IMR-90 (cell line): ENCODE results near the gene MAML3. TPM values are rescaled to one million over a fixed set of nuclear protein-coding genes. Genes with fewer than 3 reads are reported as not detected.

Experiments
- ATAC-seq: fragments of 200-7000 bp; cut with Tn5 transposase; 2 replicates; pipeline ENCODE4 v1.9.1; 2020; ENCODE audit warnings: low read depth, mild to moderate bottlenecking, moderate library complexity
- BruUV-seq: library from RNA; stranded (reverse); fragments of 400-500 nt; replicated peaks from 2 replicates; lab custom pipeline; 2021; lab: Mats Ljungman, UMichigan
- CTCF ChIA-PET: fragments of 300-600 bp; formaldehyde crosslinking; extraction: SDS; loops from one replicate; lab custom pipeline; 2021; ENCODE audit warnings: antibody characterized with exemption; lab: Yijun Ruan, JAX
- POLR2A ChIA-PET: fragments of 300-600 bp; sonication (Branson Sonifier 250); formaldehyde crosslinking; loops from one replicate; lab custom pipeline; 2022; ENCODE audit warnings: antibody characterized with exemption; ENCODE audit not compliant: unreplicated experiment; lab: Charles Lee
- DNase-seq: peaks from one replicate; pipeline ENCODE4 v3.0.0; 2013
- H2AFZ ChIP-seq: replicated peaks from 2 replicates; pipeline ENCODE3; 2013; ENCODE audit warnings: low read length, mild to moderate bottlenecking; ENCODE audit not compliant: poor library complexity
- H2AK5ac ChIP-seq: 2 replicates; pipeline ENCODE4 v1.6.1; 2013; ENCODE audit warnings: low read depth, low read length, inconsistent platforms
- H2AK9ac ChIP-seq: replicated peaks from 2 replicates; pipeline ENCODE3; 2013; ENCODE audit warnings: mild to moderate bottlenecking, low read depth, low read length, moderate library complexity; ENCODE audit not compliant: poor library complexity
- H2BK120ac ChIP-seq: 2 replicates; pipeline ENCODE4 v1.6.1; 2013; ENCODE audit warnings: low read depth, low read length, inconsistent platforms
- H2BK15ac ChIP-seq: 3 replicates; pipeline ENCODE4 v1.6.1; 2013; ENCODE audit warnings: low read depth, low read length, inconsistent platforms
- H2BK20ac ChIP-seq: 2 replicates; pipeline ENCODE4 v1.6.1; 2013; ENCODE audit warnings: low read depth, mild to moderate bottlenecking, inconsistent platforms, low read length, moderate library complexity
- H2BK5ac ChIP-seq: 2 replicates; pipeline ENCODE4 v1.6.1; 2013; ENCODE audit warnings: mild to moderate bottlenecking, low read depth, low read length, inconsistent platforms; ENCODE audit not compliant: poor library complexity, severe bottlenecking
- H3K14ac ChIP-seq: replicated peaks from 2 replicates; pipeline ENCODE4 v1.6.1; 2013; ENCODE audit warnings: low read depth, low read length, inconsistent platforms
- H3K18ac ChIP-seq: 2 replicates; pipeline ENCODE4 v1.6.1; 2013; ENCODE audit warnings: low read depth, low read length, control low read depth
- H3K23ac ChIP-seq: 2 replicates; pipeline ENCODE4 v1.6.1; 2013; ENCODE audit warnings: low read depth, low read length, inconsistent platforms
- H3K27ac ChIP-seq: 2 replicates; pipeline ENCODE4 v1.5.1; 2013; ENCODE audit warnings: mild to moderate bottlenecking, control low read depth, low read length; ENCODE audit not compliant: insufficient read depth
- H3K27me3 ChIP-seq: 2 replicates; pipeline ENCODE4 v1.6.1; 2013; ENCODE audit warnings: low read length; ENCODE audit not compliant: control insufficient read depth, insufficient read depth
- H3K36me3 ChIP-seq: 2 replicates; pipeline ENCODE4 v1.6.1; 2013; ENCODE audit warnings: low read length, mixed read lengths; ENCODE audit not compliant: control insufficient read depth, insufficient read depth
- H3K4ac ChIP-seq: 2 replicates; pipeline ENCODE4 v1.6.1; 2013; ENCODE audit warnings: low read depth, low read length, inconsistent platforms
- H3K4me1 ChIP-seq: 2 replicates; pipeline ENCODE4 v1.6.1; 2013; ENCODE audit warnings: low read length, mixed read lengths; ENCODE audit not compliant: control insufficient read depth, insufficient read depth
- H3K4me2 ChIP-seq: 2 replicates; pipeline ENCODE4 v1.6.1; 2013; ENCODE audit warnings: low read depth, mild to moderate bottlenecking, control low read depth, low read length, moderate library complexity
- H3K4me3 ChIP-seq: 2 replicates; pipeline ENCODE4 v1.5.1; 2013; ENCODE audit warnings: low read depth, mild to moderate bottlenecking, control low read depth, low read length, moderate library complexity; ENCODE audit not compliant: insufficient read depth
- H3K56ac ChIP-seq: 2 replicates; pipeline ENCODE4 v1.6.1; 2013; ENCODE audit warnings: low read length, inconsistent platforms; ENCODE audit not compliant: insufficient read depth; ENCODE audit errors: extremely low read depth
- H3K79me1 ChIP-seq, 2 experiments: 2 replicates each; pipeline ENCODE4 v1.6.1; 2013; ENCODE audit warnings: low read length in 2 of 2, inconsistent platforms in 1 of 2, low read depth in 1 of 2
- H3K9ac ChIP-seq: 2 replicates; pipeline ENCODE4 v1.6.1; 2013; ENCODE audit warnings: low read depth, low read length, control low read depth
- H3K9me1 ChIP-seq: 2 replicates; pipeline ENCODE4 v1.6.1; 2013; ENCODE audit warnings: low read length, inconsistent platforms; ENCODE audit not compliant: insufficient read depth
- H3K9me3 ChIP-seq: 2 replicates; pipeline ENCODE4 v1.6.1; 2013; ENCODE audit warnings: low read length; ENCODE audit not compliant: control insufficient read depth, insufficient read depth
- H4K20me1 ChIP-seq: 2 replicates; pipeline ENCODE4 v1.6.1; 2013; ENCODE audit warnings: low read length, inconsistent platforms; ENCODE audit not compliant: insufficient read depth
- H4K5ac ChIP-seq: 2 replicates; pipeline ENCODE4 v1.6.1; 2013; ENCODE audit warnings: mild to moderate bottlenecking, low read depth, low read length, control low read depth
- H4K8ac ChIP-seq, 2 experiments: 2 replicates each; pipeline ENCODE4 v1.6.1; 2013; ENCODE audit warnings: low read depth in 2 of 2, low read length in 2 of 2, control low read depth in 1 of 2, inconsistent platforms in 1 of 2
- H4K91ac ChIP-seq: 2 replicates; pipeline ENCODE4 v1.6.1; 2013; ENCODE audit warnings: low read depth, low read length, inconsistent platforms; ENCODE audit not compliant: insufficient read depth
- FOS ChIP-seq: fragments of 150-350 bp; IDR thresholded peaks from 2 replicates; pipeline ENCODE4 v1.6.1; 2016; ENCODE audit warnings: low read depth, low read length
- WGBS, 2 experiments: methylation state at CpG; one replicate each; pipeline versions ENCODE4 v1.1.5 to v1.1.7; 2013; ENCODE audit warnings: missing lambda C conversion rate in 2 of 2; ENCODE audit not compliant: insufficient read length in 1 of 2; ENCODE audit errors: extremely low coverage in 2 of 2; 5-methylcytosine and 5-hydroxymethylcytosine counted together
- dilution Hi-C: fragments of 300-500 bp; cut with HindIII; formaldehyde crosslinking; loops from one replicate; pipeline ENCODE4 v1.14.3; 2018; ENCODE audit warnings: low sequenced_read_pairs; ENCODE audit not compliant: unreplicated experiment
- in situ Hi-C: fragments of 300-500 bp; cut with MboI; formaldehyde crosslinking; loops from 3 replicates; pipeline ENCODE4 v1.14.3; 2019; ENCODE audit warnings: low sequenced_read_pairs, inconsistent platforms, mixed read lengths
- intact Hi-C: fragments of 100-400 bp; cut with micrococcal nuclease; formaldehyde crosslinking; loops from 2 replicates; pipeline ENCODE4 v1.10.0; 2022
- polyA plus RNA-seq, 3 experiments: library from polyadenylated mRNA; depleted of rRNA; stranded (reverse); fragments of >200 nt; gene quantifications; 2 replicates each; pipeline ENCODE4 v1.2.3, GENCODE V29; 2012; ENCODE audit warnings: low replicate concordance in 1 of 3
- total RNA-seq: library from RNA; depleted of rRNA; stranded (reverse); fragments of >200 nt; gene quantifications from 2 replicates; pipeline ENCODE4 v1.2.3, GENCODE V29; 2012

MAML3 gene
- total and polyA plus RNA-seq, 2 of the 4 experiments (the other 2 are of a cell fraction), result 0.90 to 1.7 TPM

DNA sequence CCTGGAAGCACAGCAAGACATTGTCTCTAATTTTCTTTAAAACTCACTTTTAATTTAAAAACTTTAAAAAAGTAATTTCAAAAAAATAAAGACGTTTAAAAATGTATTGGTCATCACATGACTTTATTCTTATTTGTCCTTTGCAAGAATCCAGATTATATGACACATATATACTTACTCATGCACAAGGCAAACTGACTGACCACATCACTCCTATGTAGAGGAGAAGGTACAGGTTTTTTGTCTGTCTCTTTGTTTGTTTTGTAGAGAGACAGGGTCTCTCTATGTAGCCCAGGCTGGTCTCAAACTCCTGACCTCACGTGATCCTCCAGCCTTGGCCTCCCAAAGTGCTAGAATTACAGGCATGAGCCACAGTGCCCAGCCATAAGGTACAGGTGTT, 28.6 kb downstream of the MAML3 start:
- no peak overlapping the region for H2BK15ac ChIP-seq
- no peak overlapping the region for H4K5ac ChIP-seq
- in situ Hi-C loops, result no loop called here
- H3K27ac ChIP-seq, result no peak overlapping the region
- H3K4ac ChIP-seq, result no peak overlapping the region
- ATAC-seq (no peak), DNase-seq (peak; percentile 26)
- H2AFZ ChIP-seq, result no peak overlapping the region
- H3K23ac ChIP-seq, result no peak overlapping the region
- no peak overlapping the region for H3K4me3 ChIP-seq
- no peaks in the 10 kb centered on the region for H4K20me1 ChIP-seq
- H2AK5ac ChIP-seq, result no peak overlapping the region
- 0 out of 2 replicates have a peak, but pooled peaks cover 2% of the 10 kb centered on the region for H3K9me1 ChIP-seq
- no peak overlapping the region for H2BK20ac ChIP-seq
- no peak overlapping the region for H2BK5ac ChIP-seq
- intact Hi-C loops, result no loop called here
- H3K18ac ChIP-seq, result no peak overlapping the region
- BruUV-seq, result no TSS peak
- ChIA-PET POLR2A (no interaction called here), CTCF (no interaction called here)
- dilution Hi-C loops, result no loop called here
- H3K14ac ChIP-seq, result no peak overlapping the region
- no peak overlapping the region for H3K4me2 ChIP-seq
- H3K9me3 ChIP-seq, result no peaks in the 10 kb centered on the region
- peaks cover 0 to 15% of the 10 kb centered on the region in 2 experiments; a peak in 2 of 4 replicates for H3K79me1 ChIP-seq
- no peaks in the 10 kb centered on the region for H3K36me3 ChIP-seq
- H4K91ac ChIP-seq, result no peak overlapping the region
- no peak for TF ChIP-seq FOS
- no peaks in the 10 kb centered on the region for H3K4me1 ChIP-seq
- H3K56ac ChIP-seq, result no peak overlapping the region
- no peak overlapping the region for H2AK9ac ChIP-seq
- no peak overlapping the region for H2BK120ac ChIP-seq
- no peaks in the 10 kb centered on the region for H3K27me3 ChIP-seq
- no peak overlapping the region for H3K9ac ChIP-seq
- WGBS, 2 experiments, result 100% methylated on average over 1 of the region's 2 CpGs; no CpG with 5 or more reads in 1 of the 2 experiments
- no peak overlapping the region for H4K8ac ChIP-seq
